Activated CD4-positive, alpha-beta memory T cell treated with anti-CD3 and anti-CD28 coated beads for 36 hours (primary cell): Measurements from ENCODE around the gene TBL1XR1. TPM values are rescaled to one million over a fixed set of nuclear protein-coding genes. Genes with fewer than 3 reads are reported as not detected.
A peak's percentile ranks its signal among the peaks of the same experiment; 100 is the strongest.

ENCODE experiments used
- CTCF ChIA-PET: fragments of 350-600 bp; sonication (Branson Sonifier 250); formaldehyde crosslinking; loops from one replicate; lab custom pipeline; 2021; ENCODE audit warnings: antibody characterized with exemption, inconsistent platforms; lab: Charles Lee
- POLR2A ChIA-PET: fragments of 350-600 bp; sonication (Branson Sonifier 250); formaldehyde crosslinking; loops from one replicate; lab custom pipeline; 2021; ENCODE audit warnings: antibody characterized with exemption; lab: Charles Lee
- DNase-seq: peaks from one replicate; pipeline ENCODE4 v3.0.0-alpha.2; 2020
- H3K27ac Mint-ChIP-seq: one replicate; pipeline ENCODE4 v1.8.0; 2021; ENCODE audit warnings: mixed read lengths
- H3K27me3 Mint-ChIP-seq: one replicate; pipeline ENCODE4 v1.8.0; 2021; ENCODE audit warnings: mixed read lengths
- H3K36me3 Mint-ChIP-seq: one replicate; pipeline ENCODE4 v1.8.0; 2021; ENCODE audit warnings: mixed read lengths
- H3K4me1 Mint-ChIP-seq: one replicate; pipeline ENCODE4 v1.8.0; 2021; ENCODE audit warnings: low read depth, mixed read lengths
- H3K4me3 Mint-ChIP-seq: one replicate; pipeline ENCODE4 v1.8.0; 2021; ENCODE audit warnings: mild to moderate bottlenecking, mixed read lengths
- H3K9me3 Mint-ChIP-seq: one replicate; pipeline ENCODE4 v1.8.0; 2021; ENCODE audit warnings: mixed read lengths
- intact Hi-C: fragments of 100-400 bp; cut with micrococcal nuclease; formaldehyde crosslinking; loops from one replicate; pipeline ENCODE4 v1.15.1; 2023
- total RNA-seq, 2 experiments: library from RNA; stranded (reverse); gene quantifications; one replicate each; pipeline ENCODE4 v1.2.3, GENCODE V29; 2021

Gene TBL1XR1
- total RNA-seq, 2 experiments from 2014 or later, result 158 to 167 TPM

DNA sequence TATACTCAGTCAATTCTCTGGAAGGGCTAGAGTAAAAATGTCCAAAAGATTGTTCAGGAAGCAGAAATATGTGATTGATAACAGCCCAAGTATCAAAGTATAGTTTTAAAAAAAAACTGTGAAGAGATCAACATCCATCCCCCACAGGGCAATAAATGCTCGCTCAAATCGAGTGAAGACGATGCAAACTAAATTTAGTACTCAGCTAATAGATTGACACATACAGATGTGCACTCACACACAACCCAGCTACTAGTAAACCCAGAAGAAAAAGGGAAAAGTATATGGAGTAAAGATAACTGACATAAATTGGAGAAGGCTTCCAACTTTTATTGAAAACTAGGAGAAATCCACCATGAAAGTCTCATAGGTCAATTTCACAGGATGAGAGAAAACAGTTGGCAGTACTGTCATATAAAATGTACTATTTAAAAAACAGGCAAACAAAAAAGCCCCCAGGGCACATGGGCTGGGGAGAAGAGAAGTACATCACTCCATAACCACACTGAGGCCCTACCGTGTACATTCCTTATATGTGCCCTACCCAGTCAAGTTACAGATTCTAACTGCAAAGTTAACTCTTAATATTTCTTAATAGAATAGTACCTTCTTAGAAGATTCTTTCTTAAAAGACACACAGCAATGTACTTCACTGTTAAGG, 125.7 kb downstream of the TBL1XR1 start:
- Mint-ChIP-seq H3K27me3 (no peaks in the 10 kb centered on the region), H3K27ac (no peak overlapping the region), H3K4me1 (peaks cover 47% of the 10 kb centered on the region), H3K36me3 (peaks cover 29% of the 10 kb centered on the region), H3K9me3 (no peaks in the 10 kb centered on the region), H3K4me3 (no peak overlapping the region)
- CTCF ChIA-PET, result no interaction called here
- POLR2A ChIA-PET, result interaction anchor here (0.7 kb wide), 1 partner anchor 50 kb away, joined by 4 read pairs; no protein-coding TSS in a partner anchor
- no peak for DNase-seq
- intact Hi-C loops, result no loop called here

GRCh38 chr3:177069514-177070329, 127.6 kb downstream of the TBL1XR1 start:
- no peak for DNase-seq
- Mint-ChIP-seq H3K4me1 (peaks cover 52% of the 10 kb centered on the region), H3K4me3 (no peak overlapping the region), H3K27ac (no peak overlapping the region), H3K36me3 (peaks cover 11% of the 10 kb centered on the region), H3K27me3 (no peaks in the 10 kb centered on the region), H3K9me3 (no peaks in the 10 kb centered on the region)
- CTCF ChIA-PET, result no interaction called here
- POLR2A ChIA-PET, result interaction anchor here (0.6 kb wide), 1 partner anchor 306 kb away, joined by 3 read pairs; no protein-coding TSS in a partner anchor
- intact Hi-C loops, result loop anchor here (5.0 kb wide), 1 partner anchor 43 kb away; no protein-coding TSS in a partner anchor

DNA sequence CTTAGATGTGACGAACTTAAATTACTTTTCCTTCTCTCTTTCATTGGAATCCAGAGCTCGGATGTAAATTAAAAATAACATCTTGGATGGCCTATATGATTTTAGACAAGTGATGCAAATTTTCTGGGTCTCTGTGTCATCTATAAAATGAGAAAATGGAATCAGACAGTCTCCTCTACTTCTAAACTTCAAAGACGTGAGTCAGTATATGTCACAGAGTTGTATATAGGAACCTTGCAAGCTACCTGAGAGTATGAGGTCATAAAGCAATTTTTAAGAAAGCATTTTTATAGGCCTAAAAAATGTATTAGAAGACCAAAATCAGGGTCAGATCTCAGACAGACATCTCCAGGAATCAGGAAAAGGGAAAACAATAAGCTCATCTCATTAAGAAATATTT, 128.3 kb downstream of the TBL1XR1 start:
- POLR2A ChIA-PET, result interaction anchor here (0.6 kb wide), 1 partner anchor 307 kb away, joined by 3 read pairs; no protein-coding TSS in a partner anchor
- Mint-ChIP-seq H3K4me1 (peaks cover 54% of the 10 kb centered on the region), H3K27me3 (no peaks in the 10 kb centered on the region), H3K9me3 (no peaks in the 10 kb centered on the region), H3K36me3 (peaks cover 10% of the 10 kb centered on the region), H3K4me3 (no peak overlapping the region), H3K27ac (no peak overlapping the region)
- no peak for DNase-seq
- CTCF ChIA-PET, result no interaction called here
- intact Hi-C loops, result loop anchor here (5.0 kb wide), 1 partner anchor 43 kb away; no protein-coding TSS in a partner anchor

DNA sequence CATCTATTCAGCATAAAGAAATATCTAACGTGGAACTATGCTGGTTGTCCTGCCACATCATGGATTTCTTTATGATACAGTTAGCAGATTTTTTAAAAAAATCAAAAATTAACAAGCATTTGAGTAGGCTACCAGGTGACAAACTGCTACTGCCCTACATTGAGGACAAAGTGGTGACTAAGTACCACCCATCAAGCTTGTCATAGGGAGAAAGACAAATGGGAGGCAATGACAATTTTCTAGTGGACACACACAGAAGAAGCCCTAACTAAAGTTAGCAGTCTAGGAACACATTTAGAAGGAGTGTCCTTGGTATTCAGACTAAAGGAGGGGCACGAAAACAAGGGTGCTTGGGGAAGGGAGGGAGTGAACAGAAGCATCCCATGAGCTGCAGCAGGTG, 131.2 kb downstream of the TBL1XR1 start:
- ChIA-PET POLR2A (no interaction called here), CTCF (no interaction called here)
- Mint-ChIP-seq H3K27me3 (no peaks in the 10 kb centered on the region), H3K4me1 (peaks cover 63% of the 10 kb centered on the region), H3K36me3 (peaks cover 14% of the 10 kb centered on the region), H3K4me3 (no peak overlapping the region), H3K9me3 (no peaks in the 10 kb centered on the region), H3K27ac (no peak overlapping the region)
- no peak for DNase-seq
- intact Hi-C loops, result loop anchor here (5.0 kb wide), 1 partner anchor 46 kb away; no protein-coding TSS in a partner anchor

GRCh38 chr3:177065285-177066033, 131.8 kb downstream of the TBL1XR1 start:
- DNase-seq, result no peak
- Mint-ChIP-seq H3K9me3 (no peaks in the 10 kb centered on the region), H3K27ac (no peak overlapping the region), H3K4me3 (no peak overlapping the region), H3K36me3 (peaks cover 14% of the 10 kb centered on the region), H3K27me3 (no peaks in the 10 kb centered on the region), H3K4me1 (peaks cover 63% of the 10 kb centered on the region)
- intact Hi-C loops, result loop anchor here (5.0 kb wide), 1 partner anchor 47 kb away; no protein-coding TSS in a partner anchor
- ChIA-PET POLR2A (no interaction called here), CTCF (no interaction called here)

GRCh38 chr3:177062052-177062732, 135.1 kb downstream of the TBL1XR1 start:
- ChIA-PET POLR2A (no interaction called here), CTCF (no interaction called here)
- no peaks in the 10 kb centered on the region for H3K27me3 Mint-ChIP-seq
- peaks cover 47% of the 10 kb centered on the region for H3K4me1 Mint-ChIP-seq
- peaks cover 14% of the 10 kb centered on the region for H3K36me3 Mint-ChIP-seq
- intact Hi-C loops, result no loop called here
- DNase-seq, result no peak
- no peak overlapping the region for H3K27ac Mint-ChIP-seq
- H3K4me3 Mint-ChIP-seq, result no peak overlapping the region
- no peaks in the 10 kb centered on the region for H3K9me3 Mint-ChIP-seq

DNA sequence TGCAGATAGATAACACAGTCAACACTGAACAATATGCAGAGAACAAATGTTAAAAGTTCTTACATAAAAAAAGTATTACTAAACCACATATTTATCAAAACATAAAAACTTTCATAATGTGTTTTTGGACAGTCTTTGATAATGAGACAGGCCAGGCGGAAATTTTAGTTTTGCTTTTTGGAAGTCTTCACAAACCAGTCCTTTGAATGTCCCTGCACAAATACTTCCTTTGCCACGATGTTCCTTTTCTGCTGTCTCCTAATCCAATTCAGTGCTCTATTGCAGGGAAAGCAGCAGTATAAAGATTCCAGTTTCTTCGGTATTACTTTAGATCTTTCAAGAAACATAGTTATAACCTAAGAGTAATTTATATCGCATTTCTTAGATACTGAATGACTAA, 135.9 kb downstream of the TBL1XR1 start:
- H3K4me1 Mint-ChIP-seq, result peaks cover 40% of the 10 kb centered on the region
- CTCF ChIA-PET, result no interaction called here

GRCh38 chr3:177060492-177060891, 136.8 kb downstream of the TBL1XR1 start:
- no peak overlapping the region for H3K27ac Mint-ChIP-seq
- ChIA-PET CTCF (no interaction called here), POLR2A (no interaction called here)
- no peaks in the 10 kb centered on the region for H3K9me3 Mint-ChIP-seq
- no peak for DNase-seq
- peaks cover 14% of the 10 kb centered on the region for H3K36me3 Mint-ChIP-seq
- no peaks in the 10 kb centered on the region for H3K27me3 Mint-ChIP-seq
- no peak overlapping the region for H3K4me3 Mint-ChIP-seq
- intact Hi-C loops, result no loop called here
- H3K4me1 Mint-ChIP-seq, result peaks cover 43% of the 10 kb centered on the region

More for the DNA sequence above, 135.9 kb downstream of the TBL1XR1 start:
- Mint-ChIP-seq H3K9me3 (no peaks in the 10 kb centered on the region), H3K27ac (no peak overlapping the region), H3K4me3 (no peak overlapping the region), H3K27me3 (no peaks in the 10 kb centered on the region), H3K36me3 (peaks cover 14% of the 10 kb centered on the region)
- intact Hi-C loops, result no loop called here
- POLR2A ChIA-PET, result no interaction called here
- no peak for DNase-seq

DNA sequence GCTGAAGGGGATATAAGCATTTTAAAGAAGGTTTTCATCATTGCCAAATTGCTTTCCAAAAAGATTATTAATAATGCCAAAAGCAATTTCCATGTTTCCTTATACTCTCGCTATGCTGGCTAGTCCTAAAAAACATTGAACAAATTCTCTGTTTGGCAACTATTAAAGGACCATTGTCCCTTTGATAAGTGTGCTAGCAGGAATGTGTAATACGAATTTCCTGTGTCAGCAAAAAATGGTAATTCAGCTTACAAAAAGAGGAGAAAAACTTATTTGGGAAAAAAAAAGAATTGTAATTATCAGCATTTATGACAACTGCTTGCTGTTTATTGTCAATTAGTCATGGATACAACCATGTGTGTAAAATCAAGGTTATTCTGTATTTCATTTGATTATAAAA, 138.6 kb downstream of the TBL1XR1 start:
- no peak for DNase-seq
- CTCF ChIA-PET, result interaction anchor here (0.7 to 1.2 kb wide), 3 partner anchors 23 to 304 kb away, joined by 3 to 4 read pairs (median 3); no protein-coding TSS in a partner anchor
- no peaks in the 10 kb centered on the region for H3K27me3 Mint-ChIP-seq
- H3K4me3 Mint-ChIP-seq, result no peak overlapping the region
- H3K27ac Mint-ChIP-seq, result no peak overlapping the region
- H3K4me1 Mint-ChIP-seq, result peaks cover 43% of the 10 kb centered on the region
- peaks cover 11% of the 10 kb centered on the region for H3K36me3 Mint-ChIP-seq
- intact Hi-C loops, result loop anchor here (1.0 to 10.0 kb wide), 6 partner anchors 49 to 719 kb away; no protein-coding TSS in a partner anchor
- POLR2A ChIA-PET, result interaction anchor here (0.7 to 1.3 kb wide), 5 partner anchors 82 to 300 kb away, joined by 3 to 6 read pairs (median 3); no protein-coding TSS in a partner anchor
- no peaks in the 10 kb centered on the region for H3K9me3 Mint-ChIP-seq

GRCh38 chr3:177057768-177058167, 139.5 kb downstream of the TBL1XR1 start:
- CTCF ChIA-PET, result interaction anchor here (0.7 to 1.2 kb wide), 4 partner anchors 24 to 361 kb away, joined by 3 to 4 read pairs (median 3); no protein-coding TSS in a partner anchor
- H3K27me3 Mint-ChIP-seq, result no peaks in the 10 kb centered on the region
- intact Hi-C loops, result loop anchor here (1.0 to 10.0 kb wide), 12 partner anchors 17 to 720 kb away; no protein-coding TSS in a partner anchor
- H3K27ac Mint-ChIP-seq, result no peak overlapping the region
- no peak overlapping the region for H3K4me3 Mint-ChIP-seq
- no peaks in the 10 kb centered on the region for H3K9me3 Mint-ChIP-seq
- H3K4me1 Mint-ChIP-seq, result peaks cover 39% of the 10 kb centered on the region
- POLR2A ChIA-PET, result interaction anchor here (0.7 to 1.3 kb wide), 5 partner anchors 83 to 301 kb away, joined by 3 to 6 read pairs (median 3); no protein-coding TSS in a partner anchor
- H3K36me3 Mint-ChIP-seq, result peaks cover 11% of the 10 kb centered on the region
- DNase-seq, result peak; percentile 80

DNA sequence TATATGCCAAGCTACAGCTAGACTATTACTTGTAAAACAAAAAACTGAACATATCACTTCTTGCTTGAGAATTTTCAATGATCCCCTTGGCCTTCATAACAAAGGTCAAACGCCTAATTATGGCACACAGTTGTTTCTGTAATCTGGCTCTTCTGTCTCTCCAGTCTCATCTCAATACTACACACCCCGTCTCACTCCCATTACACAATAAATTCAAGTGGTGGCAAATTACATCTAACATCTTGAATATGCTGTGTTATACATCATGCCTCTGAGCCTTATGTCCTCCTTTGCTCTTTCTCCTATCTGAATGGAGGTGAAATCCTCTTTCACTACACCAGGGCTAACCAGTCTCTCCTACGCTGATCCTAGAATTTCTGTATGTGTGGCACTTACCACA, 140.4 kb downstream of the TBL1XR1 start:
- POLR2A ChIA-PET, result no interaction called here
- DNase-seq, result no peak
- Mint-ChIP-seq H3K27ac (no peak overlapping the region), H3K9me3 (no peaks in the 10 kb centered on the region), H3K36me3 (peaks cover 8% of the 10 kb centered on the region), H3K4me1 (peaks cover 34% of the 10 kb centered on the region), H3K27me3 (no peaks in the 10 kb centered on the region), H3K4me3 (no peak overlapping the region)
- intact Hi-C loops, result loop anchor here (1.0 to 10.0 kb wide), 10 partner anchors 18 to 720 kb away; no protein-coding TSS in a partner anchor
- CTCF ChIA-PET, result interaction anchor here (1.1 kb wide), 1 partner anchor 362 kb away, joined by 3 read pairs; no protein-coding TSS in a partner anchor
